H7 (cell line): ENCODE measurements around the gene DPP10. TPM values are rescaled to one million over a fixed set of nuclear protein-coding genes. Genes with fewer than 3 reads are reported as not detected.

ENCODE experiments used
- DNase-seq: peaks from one replicate; pipeline ENCODE4 v3.0.0; 2012
- H3K27me3 ChIP-seq: 2 replicates; pipeline ENCODE4 v1.6.0; 2011; ENCODE audit warnings: mild to moderate bottlenecking, low read length; ENCODE audit not compliant: control insufficient read depth, insufficient read depth
- H3K36me3 ChIP-seq: replicated peaks from 2 replicates; pipeline ENCODE4 v1.5.1; 2011; ENCODE audit warnings: low read length; ENCODE audit not compliant: control insufficient read depth, insufficient read depth
- H3K4me3 ChIP-seq: 2 replicates; pipeline ENCODE4 v1.5.1; 2011; ENCODE audit warnings: low read depth, mild to moderate bottlenecking, control low read depth, low read length, moderate library complexity; ENCODE audit not compliant: insufficient read depth
- total RNA-seq: library from RNA; depleted of rRNA; stranded (reverse); fragments of >200 nt; shearing (Covaris generic); gene quantifications from 2 replicates; pipeline ENCODE4 v1.2.3, GENCODE V29; 2014

DPP10 gene
- total RNA-seq, 1 experiment from 2014 or later: 15.6 TPM

GRCh38 chr2:115694651-115695050 is 1252.2 kb downstream of the DPP10 start:
- DNase-seq: no peak
- Histone ChIP-seq H3K36me3 (no peaks in the 10 kb centered on the region), H3K27me3 (no peaks in the 10 kb centered on the region), H3K4me3 (no peak overlapping the region)

GRCh38 chr2:115733190-115733775 is 1290.8 kb downstream of the DPP10 start:
- H3K36me3 ChIP-seq: no peaks in the 10 kb centered on the region
- DNase-seq: no peak
- H3K4me3 ChIP-seq: no peak overlapping the region
- H3K27me3 ChIP-seq: no peaks in the 10 kb centered on the region

- no peaks in the 10 kb centered on the region for H3K36me3 ChIP-seq
- H3K27me3 ChIP-seq: no peaks in the 10 kb centered on the region
- no peak for DNase-seq
- no peak overlapping the region for H3K4me3 ChIP-seq
These were observed 1295.7 kb downstream of the DPP10 start for GRCh38 chr2:115738111-115738510.

- Histone ChIP-seq H3K36me3 (no peaks in the 10 kb centered on the region), H3K27me3 (no peaks in the 10 kb centered on the region), H3K4me3 (no peak overlapping the region)
- peak; percentile 3 for DNase-seq
These were observed 1297.1 kb downstream of the DPP10 start for GRCh38 chr2:115739574-115739973.

- Histone ChIP-seq H3K27me3 (no peaks in the 10 kb centered on the region), H3K4me3 (no peak overlapping the region), H3K36me3 (no peaks in the 10 kb centered on the region)
- DNase-seq: no peak
These were observed 1303.7 kb downstream of the DPP10 start for GRCh38 chr2:115746151-115746550.

GRCh38 chr2:115757286-115757685 is 1314.8 kb downstream of the DPP10 start:
- H3K27me3 ChIP-seq: no peaks in the 10 kb centered on the region
- H3K36me3 ChIP-seq: no peaks in the 10 kb centered on the region
- H3K4me3 ChIP-seq: no peak overlapping the region
- DNase-seq: no peak

- Histone ChIP-seq H3K27me3 (no peaks in the 10 kb centered on the region), H3K36me3 (no peaks in the 10 kb centered on the region), H3K4me3 (no peak overlapping the region)
- no peak for DNase-seq
These were observed 1321.2 kb downstream of the DPP10 start for GRCh38 chr2:115763601-115764000.

GRCh38 chr2:115771516-115771915 is 1329.1 kb downstream of the DPP10 start:
- no peak for DNase-seq
- no peaks in the 10 kb centered on the region for H3K36me3 ChIP-seq
- no peaks in the 10 kb centered on the region for H3K27me3 ChIP-seq
- H3K4me3 ChIP-seq: no peak overlapping the region

- Histone ChIP-seq H3K27me3 (no peaks in the 10 kb centered on the region), H3K36me3 (no peaks in the 10 kb centered on the region), H3K4me3 (no peak overlapping the region)
- no peak for DNase-seq
These were observed 1331.9 kb downstream of the DPP10 start for GRCh38 chr2:115774361-115774760.

GRCh38 chr2:115779085-115779632 is 1336.7 kb downstream of the DPP10 start:
- Histone ChIP-seq H3K27me3 (no peaks in the 10 kb centered on the region), H3K4me3 (no peak overlapping the region), H3K36me3 (no peaks in the 10 kb centered on the region)
- DNase-seq: no peak

GRCh38 chr2:115782286-115782685 is 1339.8 kb downstream of the DPP10 start:
- Histone ChIP-seq H3K36me3 (no peaks in the 10 kb centered on the region; the same call in 1 of the 2 replicates), H3K4me3 (no peak overlapping the region), H3K27me3 (no peaks in the 10 kb centered on the region)
- no peak for DNase-seq

- H3K27me3 ChIP-seq: no peaks in the 10 kb centered on the region
These were observed 1353.6 kb downstream of the DPP10 start for GRCh38 chr2:115796078-115796477.

GRCh38 chr2:115807276-115807675 is 1364.8 kb downstream of the DPP10 start:
- Histone ChIP-seq H3K36me3 (no peaks in the 10 kb centered on the region), H3K27me3 (no peaks in the 10 kb centered on the region), H3K4me3 (no peak overlapping the region)
- DNase-seq: no peak

More at GRCh38 chr2:115796078-115796477, 1353.6 kb downstream of the DPP10 start:
- Histone ChIP-seq H3K4me3 (no peak overlapping the region), H3K36me3 (no peaks in the 10 kb centered on the region)
- no peak for DNase-seq

- Histone ChIP-seq H3K4me3 (no peak overlapping the region), H3K27me3 (no peaks in the 10 kb centered on the region), H3K36me3 (no peaks in the 10 kb centered on the region)
- no peak for DNase-seq
These were observed 1383.5 kb downstream of the DPP10 start for GRCh38 chr2:115825912-115826311.

- DNase-seq: no peak
- no peaks in the 10 kb centered on the region for H3K36me3 ChIP-seq
- H3K4me3 ChIP-seq: no peak overlapping the region
- no peaks in the 10 kb centered on the region for H3K27me3 ChIP-seq
These were observed 1390.8 kb downstream of the DPP10 start for GRCh38 chr2:115833196-115833595.

GRCh38 chr2:115838539-115838938 is 1396.1 kb downstream of the DPP10 start:
- DNase-seq: no peak
- Histone ChIP-seq H3K36me3 (no peaks in the 10 kb centered on the region), H3K4me3 (no peak overlapping the region), H3K27me3 (no peaks in the 10 kb centered on the region)
